GM12878 (cell line): ENCODE measurements around the gene SBF1. TPM values are rescaled to one million over a fixed set of nuclear protein-coding genes. Genes with fewer than 3 reads are reported as not detected.
A peak's percentile ranks its signal among the peaks of the same experiment; 100 is the strongest.

Source experiments
- ATAC-seq: fragments of 200-7000 bp; cut with Tn5 transposase; 3 replicates; pipeline ENCODE4 v1.9.1; 2020; ENCODE audit warnings: mild to moderate bottlenecking, moderate library complexity
- BruUV-seq: library from RNA; stranded (reverse); fragments of 400-500 nt; replicated peaks from 2 replicates; lab custom pipeline; 2021; lab: Mats Ljungman, UMichigan
- CTCF ChIA-PET: fragments of 300-600 bp; sonication (Branson Sonifier 250); formaldehyde crosslinking; extraction: SDS; loops from one replicate; lab custom pipeline; 2021; ENCODE audit warnings: inconsistent platforms; lab: Yijun Ruan, JAX
- POLR2A ChIA-PET: fragments of 350-600 bp; formaldehyde crosslinking; extraction: SDS; loops from one replicate; lab custom pipeline; 2021; ENCODE audit warnings: inconsistent platforms; lab: Charles Lee
- RAD21 ChIA-PET: fragments of 300-600 bp; sonication (Branson Sonifier 250); formaldehyde crosslinking; loops from one replicate; lab custom pipeline; 2023; ENCODE audit warnings: antibody characterized with exemption; ENCODE audit not compliant: unreplicated experiment; lab: Charles Lee
- SMC1A ChIA-PET: fragments of 300-600 bp; sonication (Branson Sonifier 250); formaldehyde crosslinking; loops from one replicate; lab custom pipeline; 2023; ENCODE audit not compliant: unreplicated experiment, uncharacterized antibody; lab: Charles Lee
- DNase-seq: peaks from one replicate; pipeline ENCODE4 v3.0.0-alpha.2; 2011; ENCODE audit warnings: low read depth, low spot score
- FAIRE-seq: peaks from 3 replicates; lab custom pipeline; 2011; peaks lifted over from hg19 to GRCh38; lab: Jason Lieb, UNC
- H2AFZ ChIP-seq: 2 replicates; pipeline ENCODE4 v1.6.0; 2011; ENCODE audit warnings: low read depth, low read length, control low read depth; ENCODE audit not compliant: control insufficient read depth
- H3K27ac ChIP-seq: 2 replicates; pipeline ENCODE4 v1.5.1; 2011; ENCODE audit warnings: control low read depth; ENCODE audit not compliant: control insufficient read depth, insufficient read depth
- H3K27me3 ChIP-seq, 2 experiments: replicated peaks in 1 of 2; 2 replicates each; pipeline versions ENCODE4 v1.6.0 to v1.6.1; 2011; ENCODE audit warnings: low read length in 1 of 2; ENCODE audit not compliant: control insufficient read depth in 2 of 2, insufficient read depth in 2 of 2
- H3K36me3 ChIP-seq, 2 experiments: 2 replicates each; pipeline ENCODE4 v1.5.1; 2011; ENCODE audit warnings: low read length in 1 of 2; ENCODE audit not compliant: control insufficient read depth in 2 of 2, insufficient read depth in 2 of 2
- H3K4me1 ChIP-seq: 2 replicates; pipeline ENCODE4 v1.6.1; 2011; ENCODE audit warnings: mild to moderate bottlenecking, low read length, moderate library complexity, mixed read lengths; ENCODE audit not compliant: control insufficient read depth, insufficient read depth
- H3K4me2 ChIP-seq: 2 replicates; pipeline ENCODE4 v1.6.0; 2011; ENCODE audit warnings: control low read depth; ENCODE audit not compliant: control insufficient read depth, insufficient read depth
- H3K4me3 ChIP-seq: fragments of 200-600 bp; sonication (generic); 2 replicates; pipeline ENCODE4 v1.5.1; 2016
- H3K79me2 ChIP-seq: 2 replicates; pipeline ENCODE4 v1.6.0; 2011; ENCODE audit warnings: low read length; ENCODE audit not compliant: control insufficient read depth, insufficient read depth
- H3K9ac ChIP-seq: 2 replicates; pipeline ENCODE4 v1.8.0; 2011; ENCODE audit warnings: low read length, control low read depth, mixed read lengths; ENCODE audit not compliant: control insufficient read depth, insufficient read depth
- H3K9me3 ChIP-seq: replicated peaks from 3 replicates; pipeline ENCODE4 v1.5.1; 2011; ENCODE audit warnings: mild to moderate bottlenecking, low read length; ENCODE audit not compliant: control insufficient read depth, insufficient read depth
- H4K20me1 ChIP-seq: 2 replicates; pipeline ENCODE4 v1.6.0; 2011; ENCODE audit not compliant: control insufficient read depth, insufficient read depth
- CEBPZ ChIP-seq: fragments of 150-350 bp; IDR thresholded peaks from 2 replicates; pipeline ENCODE4 v1.6.1; 2016; ENCODE audit warnings: low read depth, low read length
- ETV6 ChIP-seq, 2 experiments: fragments of 450-650 bp in 1 of 2; IDR thresholded peaks in 1 of 2; conservative IDR thresholded peaks in 1 of 2; 2 replicates each; pipeline ENCODE4 v1.6.1; 2014; ENCODE audit warnings: antibody characterized with exemption in 1 of 2, borderline replicate concordance in 1 of 2, low read depth in 1 of 2, mild to moderate bottlenecking in 1 of 2, moderate library complexity in 1 of 2
- RAD21 ChIP-seq: IDR thresholded peaks from 2 replicates; pipeline ENCODE4 v1.6.1; 2011; ENCODE audit warnings: mild to moderate bottlenecking, low read depth, low read length, moderate library complexity; ENCODE audit not compliant: insufficient read depth
- RB1 ChIP-seq: fragments of 450-650 bp; formaldehyde crosslinking; IDR thresholded peaks from 2 replicates; pipeline ENCODE4 v1.6.1; 2017; ENCODE audit warnings: mild to moderate bottlenecking, borderline replicate concordance
- SMC3 ChIP-seq: IDR thresholded peaks from 2 replicates; pipeline ENCODE4 v1.6.1; 2011; ENCODE audit warnings: low read length, improper control_type of control experiment, borderline replicate concordance
- SRF ChIP-seq, 2 experiments: IDR thresholded peaks; 2 replicates each; pipeline ENCODE4 v1.6.1; 2011; ENCODE audit warnings: low read depth in 2 of 2, low read length in 2 of 2, mild to moderate bottlenecking in 1 of 2, moderate library complexity in 1 of 2
- SUPT20H ChIP-seq: IDR thresholded peaks from 2 replicates; pipeline ENCODE4 v1.6.1; 2011; ENCODE audit warnings: low read depth, mild to moderate bottlenecking, low read length, moderate library complexity, borderline replicate concordance; ENCODE audit not compliant: control insufficient read depth
- YY1 ChIP-seq: IDR thresholded peaks from 2 replicates; pipeline ENCODE4 v1.6.1; 2011; ENCODE audit warnings: low read depth, mild to moderate bottlenecking, low read length
- WGBS: methylation state at CpG from one replicate; pipeline ENCODE4 v1.1.6; 2016; ENCODE audit warnings: low lambda C conversion rate; ENCODE audit not compliant: insufficient replicate concordance, insufficient coverage; ENCODE audit errors: missing lambda C conversion rate; 5-methylcytosine and 5-hydroxymethylcytosine counted together
- in situ Hi-C: fragments of 300-500 bp; cut with MboI; formaldehyde crosslinking; loops from 9 replicates; pipeline ENCODE4 v1.14.3; 2018; ENCODE audit warnings: mixed read lengths
- intact Hi-C: fragments of 100-400 bp; cut with micrococcal nuclease; formaldehyde crosslinking; loops from one replicate; pipeline ENCODE4 v1.14.2; 2022; ENCODE audit not compliant: unreplicated experiment
- polyA plus RNA-seq, 11 experiments: library from polyadenylated mRNA; depleted of rRNA in 4 of 11; unstranded in 6 of 11; stranded (reverse) in 5 of 11; fragments of >200 nt; fragmentation: Nextera tagmentation in 4 of 11; fragmentation: Illumina TruSeq in 1 of 11; extraction: Ambion mirVana in 4 of 11; extraction: Trizol in 1 of 11; gene quantifications; 1 replicate in 1 of 11; 2 replicates in 10 of 11; pipeline versions ENCODE4 v1.2.1 to v1.2.3, GENCODE V29; 2011 to 2016; ENCODE audit warnings: inconsistent platforms in 2 of 11, missing spikeins in 2 of 11, low read depth in 1 of 11
- total RNA-seq, 4 experiments: library from RNA; depleted of rRNA in 3 of 4; stranded (reverse); fragments of >200 nt in 3 of 4; fragmentation: Illumina TruSeq in 1 of 4; extraction: Trizol in 1 of 4; gene quantifications; 2 replicates each; pipeline versions ENCODE4 v1.2.1 to v1.2.3, GENCODE V29; 2013 to 2021
- TF ChIP-seq, protein P1 (sequence below), 3 experiments: IDR thresholded peaks in 2 of 3; conservative IDR thresholded peaks in 1 of 3; 2 replicates each; pipeline ENCODE4 v1.5.1; 2011; ENCODE audit warnings: low read depth in 3 of 3, low read length in 3 of 3, mild to moderate bottlenecking in 3 of 3, control low read depth in 2 of 3, moderate library complexity in 2 of 3, inconsistent platforms in 1 of 3, mixed read lengths in 1 of 3; ENCODE audit not compliant: control insufficient read depth in 2 of 3, insufficient read depth in 1 of 3; ENCODE audit errors: extremely low read depth in 1 of 3
- TF ChIP-seq, protein P2 (sequence below): IDR thresholded peaks from 2 replicates; pipeline ENCODE4 v1.6.1; 2012; ENCODE audit warnings: mild to moderate bottlenecking, low read depth, low read length

SBF1 gene
- total and polyA plus RNA-seq, 10 of the 15 experiments (the other 5 are each of a cell fraction or from before 2014, with no cell fraction given): 0.23 to 95.0 (median 17.8) TPM

DNA sequence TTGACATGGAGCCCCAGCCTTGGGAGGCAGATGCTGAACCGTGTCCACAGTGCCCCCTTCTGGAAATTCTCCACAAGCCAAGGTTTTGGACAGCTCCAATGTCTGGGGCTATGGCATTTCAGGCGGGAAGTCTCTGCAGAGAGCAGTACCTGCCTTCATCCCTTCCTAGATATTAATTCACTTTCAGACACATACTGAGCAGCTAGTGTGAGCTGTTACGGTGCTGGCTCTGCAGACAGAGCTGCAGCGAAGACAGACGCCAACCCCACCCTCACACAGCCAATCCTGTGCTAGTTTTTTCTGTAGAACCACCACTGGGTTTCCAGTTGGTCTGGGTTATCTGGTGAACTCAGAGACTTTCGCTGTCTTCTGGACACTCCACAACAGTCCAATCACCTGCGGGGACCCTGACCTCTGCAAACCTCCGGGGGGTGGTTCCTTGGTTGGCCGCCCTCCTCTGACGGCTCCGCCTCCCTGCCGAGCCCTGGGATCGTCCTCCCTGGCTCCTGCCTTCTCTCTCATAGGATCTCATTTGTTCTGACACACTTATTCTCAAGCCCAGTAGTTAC lies 23.6 kb upstream of the SBF1 start:
- intact Hi-C loops: loop anchor here (2.0 to 5.0 kb wide), 2 partner anchors 42 to 246 kb away; partner anchors contain the start of gene HDAC10
- SMC1A ChIA-PET: interaction anchor here (0.9 to 2.1 kb wide), 6 partner anchors 9 to 259 kb away, joined by 3 to 8 read pairs (median 4); partner anchors contain the start of genes LMF2, NCAPH2 and TUBGCP6
- H3K27ac ChIP-seq: no peak overlapping the region
- H3K9me3 ChIP-seq: no peaks in the 10 kb centered on the region
- H3K4me1 ChIP-seq: no peaks in the 10 kb centered on the region
- peaks cover 0 to under 1% of the 10 kb centered on the region in 2 experiments; a peak in 2 of 4 replicates for H3K36me3 ChIP-seq
- RAD21 ChIA-PET: interaction anchor here (0.8 to 3.0 kb wide), 8 partner anchors 9 to 257 kb away, joined by 3 to 16 read pairs (median 5); partner anchors contain the start of genes HDAC10, LMF2, NCAPH2 and SCO2
- ATAC-seq: peak; percentile 96
- FAIRE-seq: peak; percentile 38
- no peaks in the 10 kb centered on the region for H3K79me2 ChIP-seq
- TF ChIP-seq YY1 (0 out of 2 replicates have a peak, but pooled peaks have one; percentile 43), SMC3 (peak; percentile 78), RAD21 (peak; percentile 82), RB1 (peak; percentile 61; the same call in 1 of the 2 replicates), CEBPZ (no peak), SRF (IDR thresholded peaks at IDR 0.05; ENCODE audit: low read depth in 2 of 2, low read length in 2 of 2) (no peak), SUPT20H (no peak), ETV6 (conservative IDR thresholded peaks at IDR 0.05 in 1 of 2, IDR thresholded peaks at IDR 0.05 in 1 of 2; ENCODE audit: borderline replicate concordance in 1 of 2, low read depth in 1 of 2) (no peak)
- TF ChIP-seq, protein P1, sequence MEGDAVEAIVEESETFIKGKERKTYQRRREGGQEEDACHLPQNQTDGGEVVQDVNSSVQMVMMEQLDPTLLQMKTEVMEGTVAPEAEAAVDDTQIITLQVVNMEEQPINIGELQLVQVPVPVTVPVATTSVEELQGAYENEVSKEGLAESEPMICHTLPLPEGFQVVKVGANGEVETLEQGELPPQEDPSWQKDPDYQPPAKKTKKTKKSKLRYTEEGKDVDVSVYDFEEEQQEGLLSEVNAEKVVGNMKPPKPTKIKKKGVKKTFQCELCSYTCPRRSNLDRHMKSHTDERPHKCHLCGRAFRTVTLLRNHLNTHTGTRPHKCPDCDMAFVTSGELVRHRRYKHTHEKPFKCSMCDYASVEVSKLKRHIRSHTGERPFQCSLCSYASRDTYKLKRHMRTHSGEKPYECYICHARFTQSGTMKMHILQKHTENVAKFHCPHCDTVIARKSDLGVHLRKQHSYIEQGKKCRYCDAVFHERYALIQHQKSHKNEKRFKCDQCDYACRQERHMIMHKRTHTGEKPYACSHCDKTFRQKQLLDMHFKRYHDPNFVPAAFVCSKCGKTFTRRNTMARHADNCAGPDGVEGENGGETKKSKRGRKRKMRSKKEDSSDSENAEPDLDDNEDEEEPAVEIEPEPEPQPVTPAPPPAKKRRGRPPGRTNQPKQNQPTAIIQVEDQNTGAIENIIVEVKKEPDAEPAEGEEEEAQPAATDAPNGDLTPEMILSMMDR (IDR thresholded peaks at IDR 0.05 in 2 of 3, conservative IDR thresholded peaks at IDR 0.05 in 1 of 3; ENCODE audit: control insufficient read depth in 2 of 3, extremely low read depth in 1 of 3, insufficient read depth in 1 of 3, low read depth in 3 of 3, low read length in 3 of 3): peak; percentile 70 to 79 (median 71)
- TF ChIP-seq, protein P2, sequence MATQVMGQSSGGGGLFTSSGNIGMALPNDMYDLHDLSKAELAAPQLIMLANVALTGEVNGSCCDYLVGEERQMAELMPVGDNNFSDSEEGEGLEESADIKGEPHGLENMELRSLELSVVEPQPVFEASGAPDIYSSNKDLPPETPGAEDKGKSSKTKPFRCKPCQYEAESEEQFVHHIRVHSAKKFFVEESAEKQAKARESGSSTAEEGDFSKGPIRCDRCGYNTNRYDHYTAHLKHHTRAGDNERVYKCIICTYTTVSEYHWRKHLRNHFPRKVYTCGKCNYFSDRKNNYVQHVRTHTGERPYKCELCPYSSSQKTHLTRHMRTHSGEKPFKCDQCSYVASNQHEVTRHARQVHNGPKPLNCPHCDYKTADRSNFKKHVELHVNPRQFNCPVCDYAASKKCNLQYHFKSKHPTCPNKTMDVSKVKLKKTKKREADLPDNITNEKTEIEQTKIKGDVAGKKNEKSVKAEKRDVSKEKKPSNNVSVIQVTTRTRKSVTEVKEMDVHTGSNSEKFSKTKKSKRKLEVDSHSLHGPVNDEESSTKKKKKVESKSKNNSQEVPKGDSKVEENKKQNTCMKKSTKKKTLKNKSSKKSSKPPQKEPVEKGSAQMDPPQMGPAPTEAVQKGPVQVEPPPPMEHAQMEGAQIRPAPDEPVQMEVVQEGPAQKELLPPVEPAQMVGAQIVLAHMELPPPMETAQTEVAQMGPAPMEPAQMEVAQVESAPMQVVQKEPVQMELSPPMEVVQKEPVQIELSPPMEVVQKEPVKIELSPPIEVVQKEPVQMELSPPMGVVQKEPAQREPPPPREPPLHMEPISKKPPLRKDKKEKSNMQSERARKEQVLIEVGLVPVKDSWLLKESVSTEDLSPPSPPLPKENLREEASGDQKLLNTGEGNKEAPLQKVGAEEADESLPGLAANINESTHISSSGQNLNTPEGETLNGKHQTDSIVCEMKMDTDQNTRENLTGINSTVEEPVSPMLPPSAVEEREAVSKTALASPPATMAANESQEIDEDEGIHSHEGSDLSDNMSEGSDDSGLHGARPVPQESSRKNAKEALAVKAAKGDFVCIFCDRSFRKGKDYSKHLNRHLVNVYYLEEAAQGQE: peak; percentile 66; the same call in 1 of the 2 replicates
- CTCF ChIA-PET: interaction anchor here (0.7 to 4.8 kb wide), 28 partner anchors 10 to 259 kb away, joined by 3 to 29 read pairs (median 5); partner anchors contain the start of genes HDAC10, LMF2, MIOX and NCAPH2
- no peaks in the 10 kb centered on the region for H3K27me3 ChIP-seq
- POLR2A ChIA-PET: interaction anchor here (1.4 kb wide), 1 partner anchor 27 kb away, joined by 4 read pairs; the partner anchor contains the start of gene SCO2
- no peaks in the 10 kb centered on the region for H4K20me1 ChIP-seq
- DNase-seq: no peak
- in situ Hi-C loops: loop anchor here (10.0 kb wide), 1 partner anchor 244 kb away; the partner anchor contains the start of gene HDAC10
- no peak overlapping the region for H3K4me2 ChIP-seq
- no TSS peak for BruUV-seq
- H3K9ac ChIP-seq: no peak overlapping the region
- H2AFZ ChIP-seq: no peak overlapping the region
- no peak overlapping the region for H3K4me3 ChIP-seq
- WGBS: 49% methylated on average over 13 of the region's 13 CpGs
